Activated naive CD4-positive, alpha-beta T cell treated with anti-CD3 and anti-CD28 coated beads, Interleukin-2, amount 50 U/mL, for 72 hours (primary cell): Measurements from ENCODE around the gene TRAFD1. TPM values are rescaled to one million over a fixed set of nuclear protein-coding genes. Genes with fewer than 3 reads are reported as not detected.

Experiments used
- ATAC-seq, 2 donors: fragments of 150-1000 bp; cut with Tn5 transposase; 2 replicates each; pipeline ENCODE4 v1.10.0; 2021; ENCODE audit warnings: mild to moderate bottlenecking in 2 of 2, moderate library complexity in 2 of 2
- DNase-seq, 2 donors: peaks; one replicate each; pipeline ENCODE4 v3.0.0; 2021 to 2022; ENCODE audit warnings: low spot score in 2 of 2
- H3K27ac Mint-ChIP-seq, 2 donors: one replicate each; pipeline ENCODE4 v1.8.0; 2022; ENCODE audit warnings: mild to moderate bottlenecking in 2 of 2, mixed read lengths in 2 of 2
- H3K36me3 Mint-ChIP-seq, 2 donors: one replicate each; pipeline ENCODE4 v1.8.0; 2022; ENCODE audit warnings: mixed read lengths in 2 of 2
- H3K9me3 Mint-ChIP-seq, 2 donors: one replicate each; pipeline ENCODE4 v1.8.0; 2022; ENCODE audit warnings: mixed read lengths in 2 of 2
- total RNA-seq, 2 donors: library from RNA; stranded (reverse); gene quantifications; one replicate each; pipeline ENCODE4 v1.2.3, GENCODE V29; 2022

TRAFD1 gene
- total RNA-seq, 2 donors from 2014 or later: 59.6 to 74.3 TPM

DNA sequence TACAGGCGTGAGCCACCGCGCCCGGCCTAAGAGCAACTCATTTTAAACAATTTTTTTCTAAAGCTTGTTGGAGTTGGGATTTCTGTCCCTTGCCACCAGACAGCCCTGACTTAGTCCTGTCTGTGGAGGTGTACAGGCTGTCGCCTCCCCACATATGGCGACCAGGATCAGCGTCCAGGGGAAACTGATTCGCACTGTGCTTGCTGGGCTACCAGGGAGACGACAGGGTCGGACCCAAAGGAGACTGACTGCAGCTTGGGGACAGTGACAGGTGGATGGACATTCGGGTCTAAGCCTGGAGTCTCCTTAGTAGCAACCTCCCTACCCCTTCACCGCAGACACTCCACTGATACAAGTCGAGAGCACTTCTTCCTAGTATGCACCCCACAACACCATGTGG lies 40.3 kb downstream of the TRAFD1 start:
- no peak for DNase-seq
- Mint-ChIP-seq H3K36me3 (peaks cover 13 to 15% of the 10 kb centered on the region in 2 donors), H3K9me3 (no peaks in the 10 kb centered on the region), H3K27ac (peak overlapping the region in 1 of 2 donors; percentile 63)
- ATAC-seq: no peak

DNA sequence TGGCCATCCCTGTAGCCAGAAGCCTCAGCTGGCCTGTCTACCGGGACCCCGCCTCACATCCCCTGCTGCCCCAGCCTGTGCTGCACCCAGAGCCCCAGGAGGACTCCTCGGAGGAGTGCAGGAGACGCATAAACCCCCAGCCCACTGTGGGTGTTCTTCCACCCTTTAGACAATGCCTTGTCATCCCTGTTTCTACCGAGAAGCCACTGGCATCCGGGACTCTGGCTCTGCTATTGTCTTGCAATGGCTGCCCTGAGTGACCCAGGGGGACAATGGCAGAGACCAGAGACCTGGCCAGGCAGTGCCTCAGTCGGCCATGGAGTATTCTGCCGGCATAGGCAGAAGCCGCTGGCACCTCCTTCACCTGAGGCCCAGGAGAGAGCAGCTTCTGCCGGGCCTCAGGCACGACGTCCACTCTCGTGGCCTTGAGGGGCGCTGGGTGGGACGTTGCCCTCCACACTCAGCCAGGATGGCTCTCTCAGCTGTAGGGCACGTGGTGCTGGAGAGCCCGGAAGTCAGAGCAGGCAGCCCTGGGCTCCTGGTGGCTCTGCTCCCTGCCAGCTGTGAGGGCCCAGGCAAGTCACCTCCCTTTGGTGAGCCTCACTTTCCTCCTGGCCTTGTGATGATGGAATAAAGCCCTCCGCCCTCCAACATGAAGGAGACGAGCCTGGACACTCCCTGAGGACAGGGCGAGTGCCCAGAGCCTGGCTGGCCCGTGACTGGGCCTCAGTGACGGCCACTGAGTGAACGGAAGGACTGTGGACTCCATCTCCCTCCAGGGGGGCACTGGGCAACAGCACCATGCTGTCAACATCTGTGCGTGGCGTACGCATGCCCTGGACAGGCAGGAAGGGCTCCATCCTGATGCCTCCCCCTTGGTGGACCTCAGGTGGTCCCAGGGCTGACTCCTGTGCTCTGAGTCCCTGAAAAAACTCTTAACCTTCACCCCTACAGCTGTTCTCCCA lies 41.0 kb downstream of the TRAFD1 start:
- H3K9me3 Mint-ChIP-seq: no peaks in the 10 kb centered on the region
- no peak for DNase-seq
- H3K27ac Mint-ChIP-seq: peak overlapping the region; percentile 36 to 63
- H3K36me3 Mint-ChIP-seq: peaks cover 5 to 10% of the 10 kb centered on the region in 2 donors
- no peak for ATAC-seq

DNA sequence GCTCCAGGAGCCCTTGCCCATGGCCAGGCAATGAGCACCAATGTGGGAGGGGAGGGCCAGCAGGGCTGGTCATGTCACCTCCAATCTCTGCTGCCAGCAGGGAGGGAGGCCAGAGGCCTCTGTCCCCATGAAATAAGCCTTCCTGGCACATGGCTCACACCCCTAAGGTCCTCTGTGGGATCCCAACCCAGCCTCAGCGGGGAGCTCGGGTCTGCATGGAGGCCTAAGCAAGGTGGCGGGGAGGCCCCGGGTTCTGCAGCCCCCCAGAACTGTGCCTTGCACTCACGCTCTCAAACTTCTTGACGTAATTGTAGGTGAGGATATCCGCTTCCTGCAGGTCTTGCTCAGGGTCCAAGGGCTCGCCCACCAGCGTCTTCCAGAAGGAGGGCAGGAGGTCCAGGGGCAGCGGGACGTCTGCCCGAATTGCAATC lies 41.7 kb downstream of the TRAFD1 start:
- Mint-ChIP-seq H3K9me3 (no peaks in the 10 kb centered on the region), H3K27ac (peak overlapping the region in 1 of 2 donors; percentile 63), H3K36me3 (peaks cover 0 to 5% of the 10 kb centered on the region in 2 donors)
- DNase-seq: no peak
- no peak for ATAC-seq

DNA sequence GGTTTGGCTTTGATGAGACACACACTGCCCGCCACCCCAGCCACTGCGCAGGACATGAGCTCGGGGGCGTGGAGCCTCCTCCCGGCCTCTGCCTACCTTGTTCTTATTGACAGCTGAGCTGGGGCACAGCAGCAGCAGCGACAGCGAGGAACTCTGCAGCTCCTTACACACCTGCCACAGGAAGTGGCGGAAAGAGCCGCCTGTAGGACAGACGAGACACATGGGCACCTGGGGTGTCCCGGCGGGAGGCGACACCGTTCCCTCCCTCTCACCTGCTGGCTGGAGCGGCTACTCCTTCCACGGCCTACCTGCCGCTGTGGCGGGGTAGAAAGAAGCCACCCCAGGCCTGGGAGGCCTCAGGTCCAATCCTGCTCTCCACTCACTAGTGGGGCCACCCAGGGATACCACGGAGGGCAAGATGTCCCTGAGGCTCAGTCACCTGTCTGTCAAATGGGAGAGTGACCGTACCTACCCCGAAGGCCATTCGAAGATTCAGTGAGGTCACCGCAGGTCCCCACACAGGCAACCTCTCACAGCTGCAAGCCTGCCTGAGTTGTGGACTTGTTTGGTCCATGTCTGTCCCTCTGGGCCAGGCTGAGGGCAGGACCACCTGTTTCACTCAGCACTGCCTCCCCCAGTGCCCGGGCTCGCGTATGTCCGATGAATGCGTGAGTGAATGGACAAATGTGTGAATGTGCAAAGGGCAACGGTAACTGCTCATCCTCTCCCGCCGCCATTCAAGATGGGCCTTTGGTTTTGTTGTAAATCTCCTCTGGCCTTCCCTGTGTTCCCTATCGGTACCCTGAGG lies 42.6 kb downstream of the TRAFD1 start:
- DNase-seq (no peak), ATAC-seq (no peak)
- Mint-ChIP-seq H3K9me3 (no peaks in the 10 kb centered on the region), H3K36me3 (no peaks in the 10 kb centered on the region), H3K27ac (peak overlapping the region; percentile 63 to 82)

DNA sequence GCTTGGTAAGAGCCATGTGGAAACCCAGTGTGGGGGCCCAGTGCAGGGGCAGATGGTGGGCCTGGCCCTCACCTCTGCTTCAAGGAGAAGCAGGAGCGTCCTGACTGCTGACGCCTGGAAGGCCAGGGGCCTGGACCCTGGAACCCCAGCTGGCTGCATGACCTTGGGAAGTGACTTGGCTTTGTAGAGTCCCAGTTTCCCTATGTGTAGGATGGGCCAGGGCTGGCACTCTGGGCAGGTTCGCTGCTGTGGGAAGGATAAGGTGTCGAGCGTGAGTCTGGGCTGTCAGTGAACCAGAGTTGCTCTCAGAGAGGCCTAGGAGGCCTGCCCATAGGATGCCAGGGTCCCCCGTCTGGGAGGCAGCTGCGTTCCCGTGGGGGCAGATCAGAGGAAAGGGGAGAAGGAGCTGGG lies 43.2 kb downstream of the TRAFD1 start:
- Mint-ChIP-seq H3K9me3 (no peaks in the 10 kb centered on the region), H3K36me3 (no peaks in the 10 kb centered on the region), H3K27ac (peak overlapping the region; percentile 59 to 82)
- no peak for ATAC-seq
- no peak for DNase-seq

DNA sequence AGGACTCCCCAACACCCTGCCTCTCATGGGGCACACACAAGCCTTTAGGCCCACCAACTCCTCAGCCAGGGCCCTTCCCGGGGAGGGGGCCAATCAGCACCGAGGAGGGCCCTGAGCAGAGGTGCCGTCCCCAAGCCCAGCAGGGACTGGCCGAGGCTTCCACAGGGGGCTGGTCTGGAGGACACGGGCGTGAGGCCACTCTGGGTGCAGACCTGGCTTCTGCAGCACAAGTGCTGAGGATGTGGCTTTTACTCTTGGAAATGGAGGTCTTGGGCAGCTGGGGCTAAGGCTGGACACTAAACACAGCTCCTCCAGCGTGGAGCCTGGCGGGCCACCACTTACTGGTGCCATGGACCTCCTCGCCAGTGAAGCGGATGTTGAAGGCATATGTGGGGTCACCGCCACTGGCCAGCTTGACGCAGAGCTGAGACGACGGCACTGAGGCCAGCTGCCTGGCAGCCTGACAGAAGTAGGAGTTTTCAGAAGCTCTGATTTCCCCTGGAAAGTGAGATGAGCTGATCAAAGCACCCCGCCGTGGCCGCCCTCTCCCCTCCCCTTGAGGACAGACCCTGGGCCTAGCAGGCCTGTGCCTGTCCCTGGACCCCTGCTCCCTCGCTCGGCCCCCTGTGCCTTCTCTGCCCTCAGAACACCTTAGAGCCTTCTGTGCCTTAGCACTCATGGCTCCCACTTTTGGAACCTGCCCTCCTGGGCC lies 44.0 kb downstream of the TRAFD1 start:
- Mint-ChIP-seq H3K9me3 (no peaks in the 10 kb centered on the region), H3K27ac (peak overlapping the region; percentile 87 to 88), H3K36me3 (no peaks in the 10 kb centered on the region)
- DNase-seq (no peak), ATAC-seq (no peak)

DNA sequence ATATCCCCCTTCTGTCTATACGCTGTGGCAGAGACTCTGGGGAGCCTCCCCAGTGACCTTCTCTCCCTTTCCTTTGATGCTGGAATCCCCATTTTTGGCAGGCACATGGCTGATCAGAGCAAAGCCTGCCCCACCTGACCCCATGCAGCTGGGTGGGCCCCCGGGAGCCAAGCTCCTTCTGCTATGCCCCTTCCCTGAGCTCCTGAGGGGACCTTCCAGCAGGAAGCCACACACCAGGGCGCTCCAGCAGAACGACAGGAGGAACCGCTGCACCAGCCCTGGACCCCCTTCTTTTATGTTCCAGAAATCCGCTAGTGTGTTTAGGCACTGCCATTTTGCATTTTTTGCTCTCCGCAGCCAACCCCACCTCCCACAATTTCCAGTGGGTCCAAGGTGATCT lies 44.6 kb downstream of the TRAFD1 start:
- Mint-ChIP-seq H3K27ac (peak overlapping the region; percentile 87 to 88), H3K9me3 (no peaks in the 10 kb centered on the region), H3K36me3 (peaks cover 0 to under 1% of the 10 kb centered on the region in 2 donors)
- ATAC-seq (no peak), DNase-seq (no peak)

DNA sequence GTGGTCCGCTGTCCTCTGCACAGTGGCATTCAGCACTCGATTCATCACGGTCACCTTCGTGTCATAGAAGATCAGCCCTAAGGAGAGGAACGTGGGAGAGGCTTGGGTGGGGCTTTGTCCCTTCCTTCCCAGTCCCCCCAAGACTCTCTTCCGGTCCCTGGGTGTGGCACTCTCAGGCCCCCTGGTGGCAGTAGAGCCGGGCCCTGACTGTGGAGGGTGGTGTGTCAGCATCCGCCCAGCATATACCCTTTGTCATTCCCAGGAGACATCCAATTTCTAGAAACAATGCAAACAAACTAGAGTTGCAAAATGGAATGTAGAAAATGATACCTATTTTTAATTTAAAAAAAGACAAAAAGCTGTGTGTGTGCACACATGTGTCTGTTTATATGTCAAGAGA lies 45.0 kb downstream of the TRAFD1 start:
- H3K27ac Mint-ChIP-seq: peak overlapping the region; percentile 87 to 88
- no peaks in the 10 kb centered on the region for H3K9me3 Mint-ChIP-seq
- no peak for DNase-seq

DNA sequence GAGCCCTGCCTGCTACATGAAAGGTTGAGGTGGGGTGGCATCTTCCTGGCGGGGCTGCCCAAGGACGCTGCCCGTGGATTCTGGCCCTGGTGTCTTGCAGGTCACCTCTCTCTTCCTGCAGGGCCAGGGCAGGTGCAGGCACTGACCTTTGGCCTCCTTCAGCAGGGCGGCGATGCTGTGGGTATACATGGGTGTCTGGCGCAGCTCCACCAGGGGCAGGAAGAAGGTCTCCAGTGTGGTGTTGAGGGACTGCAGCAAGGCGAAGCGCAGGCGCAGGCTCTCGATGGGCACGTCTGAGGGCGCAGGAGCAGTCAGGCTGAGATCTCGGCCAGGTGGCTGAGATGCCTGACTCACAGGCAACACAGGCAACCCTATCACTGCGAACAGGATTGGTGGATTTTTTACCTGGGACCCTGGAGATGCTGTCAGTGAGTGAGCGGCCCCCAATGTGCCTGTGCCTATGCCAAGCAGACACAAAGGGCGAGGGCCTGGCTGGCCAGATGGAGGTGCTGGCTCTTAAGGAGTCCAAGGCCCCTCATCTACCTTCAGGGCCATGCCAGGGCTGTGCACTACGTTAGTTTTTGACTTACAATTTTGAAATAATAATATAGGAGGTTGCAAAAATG lies 45.7 kb downstream of the TRAFD1 start:
- DNase-seq (no peak), ATAC-seq (no peak)
- Mint-ChIP-seq H3K9me3 (no peaks in the 10 kb centered on the region), H3K27ac (no peak overlapping the region), H3K36me3 (peaks cover 0 to 4% of the 10 kb centered on the region in 2 donors)

More for the DNA sequence above, 45.0 kb downstream of the TRAFD1 start:
- ATAC-seq: peak; percentile 51 to 53
- peaks cover 0 to 4% of the 10 kb centered on the region in 2 donors for H3K36me3 Mint-ChIP-seq

DNA sequence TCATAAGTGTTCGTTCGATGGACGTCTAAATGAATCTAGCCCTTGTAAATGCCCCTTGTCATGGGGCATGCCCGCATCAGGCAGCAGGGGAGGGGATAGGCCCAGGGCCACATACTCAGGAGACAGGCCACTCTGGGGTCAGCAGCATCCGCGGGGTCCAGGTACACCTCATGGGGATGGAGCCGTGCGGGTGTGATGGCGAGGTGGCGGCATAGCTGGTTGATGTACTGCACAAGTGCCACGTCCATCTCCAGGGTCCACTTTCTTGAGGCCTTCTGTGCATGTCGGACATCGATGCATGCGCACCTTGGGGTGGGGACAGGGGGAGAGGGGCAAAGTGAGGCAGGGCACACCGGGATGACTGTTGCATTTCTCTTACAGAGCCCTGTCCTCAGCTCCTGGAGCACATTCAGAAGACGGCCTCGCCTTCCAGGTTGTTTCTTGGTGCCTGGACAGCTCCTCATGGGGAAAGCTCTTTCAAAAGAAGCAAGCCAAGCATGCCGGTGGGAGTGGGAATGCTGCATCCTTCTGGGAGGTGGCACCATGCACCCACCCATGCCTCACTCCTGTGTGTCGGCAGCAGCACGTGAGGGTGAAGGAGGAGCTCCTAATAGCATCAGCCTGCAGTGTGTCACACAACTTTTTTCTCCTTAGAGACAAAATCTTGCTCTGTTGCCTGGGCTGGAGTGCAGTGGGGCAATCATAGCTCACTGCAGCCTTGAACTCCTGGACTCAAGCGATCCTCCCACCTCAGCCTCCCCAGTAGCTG lies 47.4 kb downstream of the TRAFD1 start:
- H3K36me3 Mint-ChIP-seq: peaks cover 0 to 4% of the 10 kb centered on the region in 2 donors
- H3K9me3 Mint-ChIP-seq: no peaks in the 10 kb centered on the region
- no peak for DNase-seq
- no peak overlapping the region for H3K27ac Mint-ChIP-seq
- no peak for ATAC-seq

DNA sequence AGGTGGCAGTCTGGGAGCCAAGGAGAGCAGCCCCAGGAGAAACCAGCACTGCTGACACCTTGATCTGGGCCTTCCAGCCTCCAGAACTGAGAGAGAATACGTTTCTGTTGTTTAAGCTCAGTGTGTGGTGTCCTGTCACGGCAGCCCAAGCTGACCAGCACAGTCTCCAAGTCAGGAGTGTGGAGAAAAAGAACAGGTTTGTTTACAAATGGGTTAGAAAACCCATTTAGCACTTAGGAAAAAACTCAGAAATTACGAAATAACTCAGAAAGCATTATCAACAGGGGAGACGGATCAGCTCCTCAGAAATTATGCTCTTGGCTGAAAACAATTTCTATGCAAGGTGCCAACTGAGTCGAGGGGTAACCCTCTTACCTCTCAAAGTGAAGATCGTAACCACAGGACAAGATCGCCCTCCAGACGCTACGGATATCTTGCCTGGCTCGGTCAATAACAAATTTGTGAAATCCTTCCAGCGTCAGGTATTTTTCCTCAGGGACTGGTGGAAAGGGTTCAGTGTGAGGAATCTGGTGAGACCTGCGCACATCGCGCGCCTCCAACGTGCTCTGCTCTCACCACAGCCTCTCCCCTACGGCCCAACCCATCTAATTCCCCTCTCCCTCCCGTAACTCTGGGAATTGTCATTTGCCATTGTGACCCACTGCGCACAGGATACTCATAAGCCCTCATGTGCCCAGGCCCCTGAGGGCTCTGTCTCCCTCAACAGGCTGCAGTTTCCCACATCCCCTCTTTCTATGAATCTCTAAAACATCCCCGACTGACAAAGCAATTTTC lies 50.2 kb downstream of the TRAFD1 start:
- peaks cover 4% of the 10 kb centered on the region in 2 donors for H3K36me3 Mint-ChIP-seq
- DNase-seq (no peak), ATAC-seq (no peak)
- peak overlapping the region in 1 of 2 donors; percentile 77 for H3K27ac Mint-ChIP-seq
- no peaks in the 10 kb centered on the region for H3K9me3 Mint-ChIP-seq

DNA sequence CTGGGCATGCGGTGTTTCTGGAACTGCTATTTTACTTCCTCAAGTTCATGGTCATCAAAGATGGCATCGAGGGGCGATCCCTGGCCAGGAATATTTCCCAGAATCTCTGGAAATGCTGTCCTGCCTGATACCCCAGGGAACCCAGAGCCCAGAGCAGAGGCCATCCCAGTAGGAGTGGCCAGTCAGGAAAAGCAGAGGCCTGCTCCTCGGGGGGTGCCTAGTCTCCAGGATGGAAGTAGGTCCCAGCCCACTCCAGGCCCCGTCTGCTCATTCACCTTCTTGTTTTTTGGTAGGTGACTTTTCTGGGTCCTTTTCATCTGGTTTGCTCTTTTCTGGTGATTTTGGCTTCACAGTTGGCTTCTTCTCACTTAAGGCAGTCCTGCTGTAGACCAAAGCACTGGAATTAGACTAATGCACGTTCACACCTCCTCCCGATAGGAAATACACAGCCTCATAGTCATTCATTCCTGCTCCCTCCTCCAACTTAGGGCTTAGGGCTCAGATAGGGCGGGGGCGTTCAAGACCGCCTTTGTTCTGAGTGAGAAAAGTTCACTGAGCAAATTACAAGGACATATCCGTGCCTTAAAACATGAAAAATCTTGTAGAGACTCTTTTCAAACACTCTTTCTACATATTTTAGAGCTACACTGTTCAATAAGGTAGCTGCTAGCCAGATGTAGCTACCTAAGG lies 51.1 kb downstream of the TRAFD1 start:
- ATAC-seq (no peak), DNase-seq (no peak)
- Mint-ChIP-seq H3K36me3 (peaks cover 4% of the 10 kb centered on the region in 2 donors), H3K27ac (peak overlapping the region; percentile 25 to 77), H3K9me3 (no peaks in the 10 kb centered on the region)

DNA sequence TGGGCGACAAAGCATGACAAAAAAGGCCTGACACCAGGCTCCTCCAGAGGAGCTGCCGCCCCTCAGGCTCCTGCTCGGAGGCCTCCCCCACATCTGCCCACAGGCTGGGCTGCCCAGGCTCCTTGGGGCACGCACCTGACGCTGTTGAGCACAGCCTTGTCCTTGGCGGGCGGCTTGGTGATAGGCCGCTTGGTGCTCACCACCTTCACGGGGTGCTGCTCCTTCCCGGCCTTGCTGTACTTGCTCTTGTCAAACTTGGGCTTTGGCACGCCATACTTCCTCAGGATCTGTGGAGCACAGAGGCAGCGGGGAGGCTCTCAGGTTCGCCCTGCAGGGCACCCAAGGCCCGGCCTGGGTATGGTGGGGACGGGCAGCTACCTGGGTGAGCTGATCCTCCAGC lies 53.4 kb downstream of the TRAFD1 start:
- ATAC-seq (no peak), DNase-seq (no peak)
- Mint-ChIP-seq H3K36me3 (peaks cover 4% of the 10 kb centered on the region in 2 donors), H3K9me3 (no peaks in the 10 kb centered on the region), H3K27ac (peak overlapping the region in 1 of 2 donors; percentile 44)

DNA sequence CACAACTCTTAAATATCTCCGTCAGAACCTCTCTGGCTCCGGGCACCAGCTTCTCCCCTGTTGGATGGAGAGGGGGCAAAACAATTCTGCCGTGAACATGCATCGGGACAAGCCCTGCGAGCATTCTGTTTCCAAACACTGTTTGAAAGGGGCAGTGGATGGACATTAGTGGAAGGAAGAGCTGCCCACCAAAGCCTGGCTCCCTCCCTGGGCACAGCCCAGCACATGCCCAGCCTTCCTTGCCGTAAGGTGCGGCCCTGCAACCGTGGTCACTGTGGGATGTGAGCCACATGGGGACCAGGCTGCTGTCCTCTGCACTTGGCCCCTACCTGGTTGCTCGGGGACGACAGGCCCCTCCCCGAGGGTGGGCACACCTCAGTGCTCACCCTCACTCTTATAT lies 54.0 kb downstream of the TRAFD1 start:
- Mint-ChIP-seq H3K27ac (peak overlapping the region in 1 of 2 donors; percentile 44), H3K36me3 (peaks cover 4% of the 10 kb centered on the region in 2 donors), H3K9me3 (no peaks in the 10 kb centered on the region)
- no peak for DNase-seq
- ATAC-seq: no peak
